SK-N-SH (cell line): ENCODE results near the gene TMEM214. TPM values are rescaled to one million over a fixed set of nuclear protein-coding genes. Genes with fewer than 3 reads are reported as not detected.

Source experiments
- CTCF ChIA-PET: fragments of 300-600, 350-600 bp; formaldehyde crosslinking; extraction: SDS; loops from one replicate; lab custom pipeline; 2021; lab: Yijun Ruan, JAX
- POLR2A ChIA-PET: fragments of 350-600 bp; sonication (Branson Sonifier 250); formaldehyde crosslinking; extraction: SDS; loops from one replicate; lab custom pipeline; 2020; ENCODE audit warnings: antibody characterized with exemption, inconsistent platforms; lab: Yijun Ruan, JAX
- DNase-seq: peaks from one replicate; pipeline ENCODE4 v3.0.0; 2012
- H2AFZ ChIP-seq: fragments of 200-600 bp; sonication (generic); 2 replicates; pipeline ENCODE4 v1.8.1; 2016; ENCODE audit warnings: antibody characterized with exemption, mild to moderate bottlenecking, low read depth
- H3F3A ChIP-seq: fragments of 200-600 bp; sonication (generic); replicated peaks from 2 replicates; pipeline ENCODE3; 2016; ENCODE audit warnings: antibody characterized with exemption, mild to moderate bottlenecking; ENCODE audit not compliant: insufficient read depth
- H3K27ac ChIP-seq, 2 experiments: fragments of 200-500 bp in 1 of 2; fragments of 200-600 bp in 1 of 2; sonication (Bioruptor generic) in 1 of 2; sonication (generic), shearing (Covaris generic) in 1 of 2; 2 replicates each; pipeline versions ENCODE4 v1.5.1 to v1.6.1; 2014 to 2016; ENCODE audit warnings: low read depth in 2 of 2, inconsistent platforms in 1 of 2, low read length in 1 of 2, mild to moderate bottlenecking in 1 of 2, mixed read lengths in 1 of 2
- H3K27me3 ChIP-seq: fragments of 200-600 bp; sonication (generic), shearing (Covaris generic); 2 replicates; pipeline ENCODE4 v1.6.1; 2016; ENCODE audit warnings: mixed run types; ENCODE audit not compliant: insufficient read depth
- H3K36me3 ChIP-seq, 2 experiments: fragments of 200-500 bp in 1 of 2; fragments of 200-600 bp in 1 of 2; sonication (Bioruptor generic) in 1 of 2; sonication (generic) in 1 of 2; replicated peaks in 1 of 2; 2 replicates each; pipeline versions ENCODE3 to v1.5.1; 2014 to 2016; ENCODE audit warnings: low read length in 1 of 2, mild to moderate bottlenecking in 1 of 2; ENCODE audit not compliant: insufficient read depth in 2 of 2, control insufficient read depth in 1 of 2
- H3K4me1 ChIP-seq, 2 experiments: fragments of 200-500 bp in 1 of 2; fragments of 200-600 bp in 1 of 2; sonication (Bioruptor generic) in 1 of 2; sonication (generic), shearing (Covaris generic) in 1 of 2; 2 replicates each; pipeline versions ENCODE4 v1.5.1 to v1.6.1; 2014 to 2016; ENCODE audit warnings: low read depth in 1 of 2, low read length in 1 of 2, mixed run types in 1 of 2; ENCODE audit not compliant: insufficient read depth in 2 of 2, control insufficient read depth in 1 of 2
- H3K4me2 ChIP-seq: fragments of 200-600 bp; sonication (generic), shearing (Covaris generic); 2 replicates; pipeline ENCODE4 v1.6.1; 2017; ENCODE audit warnings: mixed run types
- H3K4me3 ChIP-seq, 2 experiments: fragments of 200-500 bp in 1 of 2; fragments of 200-600 bp in 1 of 2; sonication (Bioruptor generic) in 1 of 2; sonication (generic), shearing (Covaris generic) in 1 of 2; 2 replicates each; pipeline versions ENCODE4 v1.5.1 to v1.8.1; 2014 to 2016; ENCODE audit warnings: low read depth in 2 of 2, inconsistent platforms in 1 of 2, low read length in 1 of 2, mild to moderate bottlenecking in 1 of 2, mixed read lengths in 1 of 2, moderate library complexity in 1 of 2
- H3K79me2 ChIP-seq: fragments of 200-600 bp; sonication (generic); 2 replicates; pipeline ENCODE4 v1.8.1; 2017; ENCODE audit warnings: mild to moderate bottlenecking; ENCODE audit not compliant: insufficient read depth
- H3K9ac ChIP-seq: fragments of 200-600 bp; sonication (generic); 2 replicates; pipeline ENCODE4 v1.6.1; 2017; ENCODE audit warnings: mixed run types
- H3K9me2 ChIP-seq: fragments of 200-600 bp; sonication (generic); 2 replicates; pipeline ENCODE4 v1.6.1; 2017; ENCODE audit warnings: mixed run types
- H3K9me3 ChIP-seq: fragments of 200-600 bp; sonication (generic); 2 replicates; pipeline ENCODE4 v1.6.1; 2017; ENCODE audit warnings: mixed run types, mild to moderate bottlenecking, moderate library complexity
- H4K20me1 ChIP-seq: fragments of 200-600 bp; sonication (generic); 2 replicates; pipeline ENCODE4 v1.6.1; 2017; ENCODE audit warnings: mild to moderate bottlenecking, mixed run types; ENCODE audit not compliant: insufficient read depth
- CTCF ChIP-seq: fragments of 200-600 bp; sonication (generic); IDR thresholded peaks from 2 replicates; pipeline ENCODE4 v1.6.1; 2017; ENCODE audit warnings: antibody characterized with exemption, mild to moderate bottlenecking, moderate library complexity
- ELF1 ChIP-seq: IDR thresholded peaks from 2 replicates; pipeline ENCODE4 v1.4.0; 2012
- EP300 ChIP-seq, 2 experiments: IDR thresholded peaks; 2 replicates each; pipeline versions ENCODE4 v1.4.0 to v1.6.1; 2012; ENCODE audit warnings: borderline replicate concordance in 1 of 2, low read depth in 1 of 2, low read length in 1 of 2
- FOSL2 ChIP-seq: IDR thresholded peaks from 2 replicates; pipeline ENCODE4 v1.4.0; 2012; ENCODE audit warnings: low read depth, mild to moderate bottlenecking, moderate library complexity, borderline replicate concordance
- GATA2 ChIP-seq: sonication (generic); formaldehyde crosslinking; IDR thresholded peaks from 2 replicates; pipeline ENCODE4 v1.5.0; 2020; ENCODE audit warnings: mild to moderate bottlenecking, missing genetic modification reagents
- IRF3 ChIP-seq: fragments of 150-350 bp; IDR thresholded peaks from 2 replicates; pipeline ENCODE4 v1.6.1; 2016; ENCODE audit warnings: mild to moderate bottlenecking, low read depth, low read length
- JUND ChIP-seq: IDR thresholded peaks from 2 replicates; pipeline ENCODE4 v1.4.0; 2012
- MEF2A ChIP-seq: IDR thresholded peaks from 2 replicates; pipeline ENCODE4 v1.4.0; 2012; ENCODE audit warnings: low read depth, borderline replicate concordance
- NRF1 ChIP-seq: IDR thresholded peaks from 2 replicates; pipeline ENCODE4 v1.6.1; 2012; ENCODE audit warnings: low read depth, mild to moderate bottlenecking, low read length
- RAD21 ChIP-seq: IDR thresholded peaks from 2 replicates; pipeline ENCODE4 v1.6.1; 2012; ENCODE audit warnings: mild to moderate bottlenecking, low read length
- RCOR1 ChIP-seq: fragments of 150-350 bp; IDR thresholded peaks from 2 replicates; pipeline ENCODE4 v1.6.1; 2017; ENCODE audit warnings: antibody characterized with exemption, low read length
- REST ChIP-seq: IDR thresholded peaks from 2 replicates; pipeline ENCODE4 v1.6.1; 2012; ENCODE audit warnings: mild to moderate bottlenecking, low read depth, low read length, moderate library complexity
- RFX5 ChIP-seq: IDR thresholded peaks from 2 replicates; pipeline ENCODE4 v1.6.1; 2012; ENCODE audit warnings: mild to moderate bottlenecking, improper control_type of control experiment, low read length
- RXRA ChIP-seq: IDR thresholded peaks from 2 replicates; pipeline ENCODE4 v1.4.0; 2012; ENCODE audit warnings: low read depth, mild to moderate bottlenecking, borderline replicate concordance
- SMC3 ChIP-seq: IDR thresholded peaks from 2 replicates; pipeline ENCODE4 v1.6.1; 2012; ENCODE audit warnings: low read depth, low read length, improper control_type of control experiment
- TCF12 ChIP-seq: IDR thresholded peaks from 2 replicates; pipeline ENCODE4 v1.4.0; 2012
- USF1 ChIP-seq: IDR thresholded peaks from 2 replicates; pipeline ENCODE4 v1.4.0; 2012; ENCODE audit warnings: low read depth, borderline replicate concordance
- YY1 ChIP-seq: IDR thresholded peaks from 2 replicates; pipeline ENCODE4 v1.4.0; 2012; ENCODE audit warnings: low read depth, mild to moderate bottlenecking
- ZBTB33 ChIP-seq: IDR thresholded peaks from 2 replicates; pipeline ENCODE4 v1.4.0; 2012; ENCODE audit warnings: low read depth, borderline replicate concordance
- WGBS: methylation state at CpG from one replicate; pipeline ENCODE4 v1.1.6; 2017; ENCODE audit warnings: low lambda C conversion rate; 5-methylcytosine and 5-hydroxymethylcytosine counted together
- polyA plus RNA-seq, 3 experiments: library from polyadenylated mRNA; depleted of rRNA; stranded (reverse); fragments of >200 nt; gene quantifications; 2 replicates each; pipeline ENCODE4 v1.2.3, GENCODE V29; 2012

Gene TMEM214
- polyA plus RNA-seq, 1 of the 3 experiments (the other 2 are of a cell fraction): 69.4 TPM

DNA sequence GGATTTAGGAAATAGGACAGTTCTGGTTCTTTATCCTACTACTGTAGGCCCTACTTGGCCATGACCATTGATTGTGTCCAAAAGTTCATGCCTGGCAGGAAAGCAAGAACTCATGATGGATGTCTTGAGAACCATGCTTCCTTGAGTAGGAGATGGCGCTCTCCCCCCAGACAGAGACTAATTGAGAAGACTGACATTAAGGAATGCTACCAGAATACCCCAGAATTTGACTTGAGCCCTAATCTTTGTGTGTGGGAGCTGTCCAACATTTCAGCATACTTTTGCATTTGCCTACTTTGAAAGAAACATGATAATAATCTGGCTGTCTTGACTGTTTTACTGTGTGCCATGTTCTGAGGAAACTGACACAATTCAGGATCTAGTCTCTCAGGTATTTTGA, 39.0 kb upstream of the TMEM214 start:
- H3F3A ChIP-seq: peaks cover 10% of the 10 kb centered on the region
- H3K79me2 ChIP-seq: no peaks in the 10 kb centered on the region
- H3K27me3 ChIP-seq: no peaks in the 10 kb centered on the region
- WGBS: 35% methylated on average over 1 of the region's 1 CpG
- POLR2A ChIA-PET: no interaction called here
- H3K9me2 ChIP-seq: no peaks in the 10 kb centered on the region
- H4K20me1 ChIP-seq: peaks cover 9% of the 10 kb centered on the region
- no peak for DNase-seq
- no peak overlapping the region for H3K4me3 ChIP-seq
- H3K27ac ChIP-seq: no peak overlapping the region
- H3K4me2 ChIP-seq: no peak overlapping the region
- H3K4me1 ChIP-seq: peaks cover 0 to 4% of the 10 kb centered on the region in 2 experiments; a peak in 1 of 4 replicates
- CTCF ChIA-PET: interaction anchor here (1.0 to 25.8 kb wide), 11 partner anchors 10 to 148 kb away, joined by 3 to 257 read pairs (median 4); no protein-coding TSS in a partner anchor
- H3K9ac ChIP-seq: no peak overlapping the region
- H2AFZ ChIP-seq: no peak overlapping the region
- peak; percentile 95 for TF ChIP-seq REST
- TF ChIP-seq RCOR1: no peak
- no peaks in the 10 kb centered on the region for H3K36me3 ChIP-seq
- H3K9me3 ChIP-seq: no peaks in the 10 kb centered on the region

DNA sequence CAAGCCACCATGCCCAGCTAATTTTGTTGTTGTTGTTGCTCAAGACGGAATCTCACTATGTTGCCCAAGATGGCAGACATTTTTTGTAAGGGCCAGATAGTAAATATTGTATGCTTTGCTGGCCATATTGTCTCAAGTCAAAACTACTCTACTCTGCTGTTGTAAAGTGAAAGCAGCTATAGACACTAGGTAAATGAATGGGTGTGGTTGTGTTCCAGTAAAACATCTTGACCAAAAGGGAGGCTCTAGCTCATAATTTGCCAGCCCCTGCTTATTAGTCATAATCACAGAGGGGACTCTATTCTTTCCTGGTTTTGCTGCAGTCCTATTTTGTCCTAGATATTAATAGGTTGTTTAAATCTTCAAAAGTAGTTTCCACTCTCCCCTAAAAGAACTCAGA, 37.8 kb upstream of the TMEM214 start:
- 84% methylated on average over 1 of the region's 1 CpG for WGBS
- Histone ChIP-seq H3K36me3 (no peaks in the 10 kb centered on the region), H3K27me3 (no peaks in the 10 kb centered on the region), H3K4me3 (no peak overlapping the region), H4K20me1 (no peaks in the 10 kb centered on the region; the same call in 1 of the 2 replicates), H3K79me2 (no peaks in the 10 kb centered on the region), H3K9me3 (no peaks in the 10 kb centered on the region), H3K9me2 (no peaks in the 10 kb centered on the region), H3K27ac (no peak overlapping the region), H3F3A (no peaks in the 10 kb centered on the region), H3K4me2 (no peak overlapping the region), H3K4me1 (no peaks in the 10 kb centered on the region), H3K9ac (no peak overlapping the region), H2AFZ (no peak overlapping the region)
- no peak for DNase-seq
- ChIA-PET CTCF (interaction anchor here (0.8 to 25.8 kb wide), 7 partner anchors 12 to 33 kb away, joined by 3 to 257 read pairs (median 7); no protein-coding TSS in a partner anchor), POLR2A (interaction anchor here (0.7 kb wide), 1 partner anchor 1331 kb away, joined by 3 read pairs; no protein-coding TSS in a partner anchor)
- TF ChIP-seq JUND: no peak
- no peak for TF ChIP-seq TCF12
- TF ChIP-seq RFX5: no peak
- TF ChIP-seq EP300 (IDR thresholded peaks at IDR 0.05; ENCODE audit: borderline replicate concordance in 1 of 2, low read depth in 1 of 2, low read length in 1 of 2): no peak
- TF ChIP-seq MEF2A: no peak
- no peak for TF ChIP-seq GATA2
- no peak for TF ChIP-seq USF1
- TF ChIP-seq RCOR1: no peak
- no peak for TF ChIP-seq RXRA
- no peak for TF ChIP-seq CTCF
- no peak for TF ChIP-seq ELF1
- TF ChIP-seq NRF1: no peak
- no peak for TF ChIP-seq YY1
- no peak for TF ChIP-seq FOSL2
- TF ChIP-seq ZBTB33: no peak
- no peak for TF ChIP-seq RAD21
- TF ChIP-seq SMC3: no peak
- TF ChIP-seq IRF3: no peak
